ENCODE measurements around the gene PIK3C2G. TPM values are rescaled to one million over a fixed set of nuclear protein-coding genes. Genes with fewer than 3 reads are reported as not detected.

PIK3C2G gene
- total and polyA plus RNA-seq, 2 of the 13 experiments (the other 11 are each of a cell fraction or from before 2014, with no cell fraction given): not detected

DNA sequence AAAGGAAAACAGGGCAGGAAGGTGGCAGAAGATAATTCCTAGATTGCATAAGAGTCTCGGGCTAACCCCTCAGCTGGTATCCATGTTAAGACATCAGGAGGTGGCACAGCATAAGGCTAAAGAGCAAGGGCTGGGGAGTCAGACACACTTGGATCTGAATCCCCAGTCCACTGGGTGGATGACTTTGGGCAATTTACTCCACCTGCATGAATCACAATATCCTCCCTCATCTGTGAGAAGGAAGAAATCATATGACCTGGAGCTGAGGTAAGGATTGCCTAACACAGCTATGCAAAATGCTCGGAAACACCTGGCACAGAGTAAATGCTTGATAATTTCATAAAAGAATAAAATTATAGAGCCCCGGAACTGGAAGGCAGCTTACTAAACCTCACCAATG is 217.9 kb downstream of the PIK3C2G start:
- Histone ChIP-seq H3K4me3 (replicated peaks in 1 of 3; ENCODE audit: insufficient read depth in 1 of 3, low read depth in 2 of 3, low read length in 3 of 3) (no peak overlapping the region), H4K20me1 (ENCODE audit: insufficient read depth, low read length) (no peaks in the 10 kb centered on the region), H3K4me2 (ENCODE audit: low read depth, low read length) (no peak overlapping the region), H3K4me1 (ENCODE audit: insufficient read depth, low read length) (no peaks in the 10 kb centered on the region), H3K9ac (ENCODE audit: insufficient read depth, low read depth, low read length) (no peak overlapping the region), H3K9me3 (ENCODE audit: low read length) (no peaks in the 10 kb centered on the region), H2AFZ (ENCODE audit: low read length) (no peak overlapping the region), H3K79me2 (ENCODE audit: insufficient read depth, low read length) (no peaks in the 10 kb centered on the region), H3K27ac (ENCODE audit: extremely low read length, insufficient read depth, low read length) (no peak overlapping the region), H3K36me3 (replicated peaks in 1 of 2; ENCODE audit: control insufficient read depth in 1 of 2, insufficient read depth in 2 of 2, low read length in 2 of 2) (no peaks in the 10 kb centered on the region), H3K27me3 (ENCODE audit: control insufficient read depth in 1 of 2, insufficient read depth in 2 of 2, low read length in 2 of 2) (no peaks in the 10 kb centered on the region)
- no TSS peak for BruUV-seq (replicated peaks)
- ATAC-seq: no peak
- POLR2A ChIA-PET: no interaction called here
- in situ Hi-C loops (cut with HindIII; ENCODE audit: extremely low pct_ligation_motif_present, low pct_unique_long_range_greater_than_20kb): no loop called here
- intact Hi-C loops (cut with micrococcal nuclease; ENCODE audit: unreplicated experiment): no loop called here
- TF ChIP-seq, protein P1, sequence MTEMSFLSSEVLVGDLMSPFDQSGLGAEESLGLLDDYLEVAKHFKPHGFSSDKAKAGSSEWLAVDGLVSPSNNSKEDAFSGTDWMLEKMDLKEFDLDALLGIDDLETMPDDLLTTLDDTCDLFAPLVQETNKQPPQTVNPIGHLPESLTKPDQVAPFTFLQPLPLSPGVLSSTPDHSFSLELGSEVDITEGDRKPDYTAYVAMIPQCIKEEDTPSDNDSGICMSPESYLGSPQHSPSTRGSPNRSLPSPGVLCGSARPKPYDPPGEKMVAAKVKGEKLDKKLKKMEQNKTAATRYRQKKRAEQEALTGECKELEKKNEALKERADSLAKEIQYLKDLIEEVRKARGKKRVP (CRISPR knock-in tag; IDR thresholded peaks at IDR 0.05): no peak
- no peak for TF ChIP-seq ARNT2 (CRISPR knock-in tag; IDR thresholded peaks at IDR 0.05; ENCODE audit: low read depth)
- TF ChIP-seq, protein P2, sequence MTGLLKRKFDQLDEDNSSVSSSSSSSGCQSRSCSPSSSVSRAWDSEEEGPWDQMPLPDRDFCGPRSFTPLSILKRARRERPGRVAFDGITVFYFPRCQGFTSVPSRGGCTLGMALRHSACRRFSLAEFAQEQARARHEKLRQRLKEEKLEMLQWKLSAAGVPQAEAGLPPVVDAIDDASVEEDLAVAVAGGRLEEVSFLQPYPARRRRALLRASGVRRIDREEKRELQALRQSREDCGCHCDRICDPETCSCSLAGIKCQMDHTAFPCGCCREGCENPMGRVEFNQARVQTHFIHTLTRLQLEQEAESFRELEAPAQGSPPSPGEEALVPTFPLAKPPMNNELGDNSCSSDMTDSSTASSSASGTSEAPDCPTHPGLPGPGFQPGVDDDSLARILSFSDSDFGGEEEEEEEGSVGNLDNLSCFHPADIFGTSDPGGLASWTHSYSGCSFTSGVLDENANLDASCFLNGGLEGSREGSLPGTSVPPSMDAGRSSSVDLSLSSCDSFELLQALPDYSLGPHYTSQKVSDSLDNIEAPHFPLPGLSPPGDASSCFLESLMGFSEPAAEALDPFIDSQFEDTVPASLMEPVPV (CRISPR knock-in tag; IDR thresholded peaks at IDR 0.05): no peak
- no peak for DNase-seq (ENCODE audit: low spot score)
- WGBS (ENCODE audit: low lambda C conversion rate): 17% methylated on average over 3 of the region's 3 CpGs
- FAIRE-seq: no peak
- CTCF ChIA-PET (ENCODE audit: low intra/inter-chr PET ratio, low total read pairs): no interaction called here

DNA sequence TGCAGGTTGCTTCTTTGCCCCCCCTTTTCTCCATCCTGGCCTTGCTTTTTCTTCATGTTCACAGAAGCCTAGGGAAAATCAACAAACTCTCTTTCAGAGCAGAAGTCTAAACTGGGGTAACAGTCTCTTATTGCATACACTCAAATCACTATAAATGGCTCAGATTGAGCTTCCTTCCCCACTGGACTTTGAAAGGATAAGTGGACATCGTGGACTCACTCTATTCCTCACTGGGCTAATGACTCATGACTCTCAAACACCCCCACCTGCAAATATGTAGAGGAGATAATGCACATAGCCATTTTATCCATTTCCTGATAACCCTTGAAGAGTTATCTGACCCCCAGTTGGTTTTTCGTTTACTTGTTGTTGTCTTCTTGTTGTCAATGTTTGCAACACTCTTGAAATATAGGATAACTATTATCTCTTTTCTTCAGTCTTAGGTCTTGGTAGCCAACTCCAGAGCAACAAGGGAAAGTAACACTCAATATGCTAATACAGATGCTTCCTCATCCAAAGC is 221.3 kb downstream of the PIK3C2G start:
- H3K4me2 ChIP-seq (ENCODE audit: low read depth, low read length): no peak overlapping the region
- H3K36me3 ChIP-seq (replicated peaks in 1 of 2; ENCODE audit: control insufficient read depth in 1 of 2, insufficient read depth in 2 of 2, low read length in 2 of 2): no peaks in the 10 kb centered on the region
- DNase-seq (ENCODE audit: low spot score) (no peak), FAIRE-seq (no peak), ATAC-seq (no peak)
- in situ Hi-C loops (cut with HindIII; ENCODE audit: extremely low pct_ligation_motif_present, low pct_unique_long_range_greater_than_20kb) (no loop called here), intact Hi-C loops (cut with micrococcal nuclease; ENCODE audit: unreplicated experiment) (no loop called here)
- H4K20me1 ChIP-seq (ENCODE audit: insufficient read depth, low read length): no peaks in the 10 kb centered on the region
- H3K4me1 ChIP-seq (ENCODE audit: insufficient read depth, low read length): no peaks in the 10 kb centered on the region
- ChIA-PET CTCF (ENCODE audit: low intra/inter-chr PET ratio, low total read pairs) (no interaction called here), POLR2A (no interaction called here)
- H3K9me3 ChIP-seq (ENCODE audit: low read length): no peaks in the 10 kb centered on the region
- H3K27ac ChIP-seq (ENCODE audit: extremely low read length, insufficient read depth, low read length): no peak overlapping the region
- H3K79me2 ChIP-seq (ENCODE audit: insufficient read depth, low read length): no peaks in the 10 kb centered on the region
- no peaks in the 10 kb centered on the region for H3K27me3 ChIP-seq (ENCODE audit: control insufficient read depth in 1 of 2, insufficient read depth in 2 of 2, low read length in 2 of 2)
- no peak overlapping the region for H3K4me3 ChIP-seq (replicated peaks in 1 of 3; ENCODE audit: insufficient read depth in 1 of 3, low read depth in 2 of 3, low read length in 3 of 3)
- H3K9ac ChIP-seq (ENCODE audit: insufficient read depth, low read depth, low read length): no peak overlapping the region
- no peak overlapping the region for H2AFZ ChIP-seq (ENCODE audit: low read length)
- WGBS (ENCODE audit: low lambda C conversion rate): 0% methylated on average over 2 of the region's 2 CpGs
- BruUV-seq (replicated peaks): no TSS peak
- TF ChIP-seq ZNF879 (CRISPR knock-in tag; IDR thresholded peaks at IDR 0.05): no peak
- no peak for TF ChIP-seq MED13 (CRISPR knock-in tag; IDR thresholded peaks at IDR 0.05)
- TF ChIP-seq SIX1 (CRISPR knock-in tag; IDR thresholded peaks at IDR 0.05; ENCODE audit: borderline replicate concordance): no peak
- no peak for TF ChIP-seq NFRKB (IDR thresholded peaks at IDR 0.05)
- TF ChIP-seq ZNF282 (IDR thresholded peaks at IDR 0.05; ENCODE audit: partially characterized antibody): no peak
- no peak for TF ChIP-seq NR3C1 (CRISPR knock-in tag; IDR thresholded peaks at IDR 0.05)
- TF ChIP-seq, protein P3, sequence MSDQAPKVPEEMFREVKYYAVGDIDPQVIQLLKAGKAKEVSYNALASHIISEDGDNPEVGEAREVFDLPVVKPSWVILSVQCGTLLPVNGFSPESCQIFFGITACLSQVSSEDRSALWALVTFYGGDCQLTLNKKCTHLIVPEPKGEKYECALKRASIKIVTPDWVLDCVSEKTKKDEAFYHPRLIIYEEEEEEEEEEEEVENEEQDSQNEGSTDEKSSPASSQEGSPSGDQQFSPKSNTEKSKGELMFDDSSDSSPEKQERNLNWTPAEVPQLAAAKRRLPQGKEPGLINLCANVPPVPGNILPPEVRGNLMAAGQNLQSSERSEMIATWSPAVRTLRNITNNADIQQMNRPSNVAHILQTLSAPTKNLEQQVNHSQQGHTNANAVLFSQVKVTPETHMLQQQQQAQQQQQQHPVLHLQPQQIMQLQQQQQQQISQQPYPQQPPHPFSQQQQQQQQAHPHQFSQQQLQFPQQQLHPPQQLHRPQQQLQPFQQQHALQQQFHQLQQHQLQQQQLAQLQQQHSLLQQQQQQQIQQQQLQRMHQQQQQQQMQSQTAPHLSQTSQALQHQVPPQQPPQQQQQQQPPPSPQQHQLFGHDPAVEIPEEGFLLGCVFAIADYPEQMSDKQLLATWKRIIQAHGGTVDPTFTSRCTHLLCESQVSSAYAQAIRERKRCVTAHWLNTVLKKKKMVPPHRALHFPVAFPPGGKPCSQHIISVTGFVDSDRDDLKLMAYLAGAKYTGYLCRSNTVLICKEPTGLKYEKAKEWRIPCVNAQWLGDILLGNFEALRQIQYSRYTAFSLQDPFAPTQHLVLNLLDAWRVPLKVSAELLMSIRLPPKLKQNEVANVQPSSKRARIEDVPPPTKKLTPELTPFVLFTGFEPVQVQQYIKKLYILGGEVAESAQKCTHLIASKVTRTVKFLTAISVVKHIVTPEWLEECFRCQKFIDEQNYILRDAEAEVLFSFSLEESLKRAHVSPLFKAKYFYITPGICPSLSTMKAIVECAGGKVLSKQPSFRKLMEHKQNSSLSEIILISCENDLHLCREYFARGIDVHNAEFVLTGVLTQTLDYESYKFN (CRISPR knock-in tag; conservative IDR thresholded peaks at IDR 0.05): no peak
- TF ChIP-seq BCL6 (CRISPR knock-in tag; IDR thresholded peaks at IDR 0.05): no peak
- TF ChIP-seq, protein P4, sequence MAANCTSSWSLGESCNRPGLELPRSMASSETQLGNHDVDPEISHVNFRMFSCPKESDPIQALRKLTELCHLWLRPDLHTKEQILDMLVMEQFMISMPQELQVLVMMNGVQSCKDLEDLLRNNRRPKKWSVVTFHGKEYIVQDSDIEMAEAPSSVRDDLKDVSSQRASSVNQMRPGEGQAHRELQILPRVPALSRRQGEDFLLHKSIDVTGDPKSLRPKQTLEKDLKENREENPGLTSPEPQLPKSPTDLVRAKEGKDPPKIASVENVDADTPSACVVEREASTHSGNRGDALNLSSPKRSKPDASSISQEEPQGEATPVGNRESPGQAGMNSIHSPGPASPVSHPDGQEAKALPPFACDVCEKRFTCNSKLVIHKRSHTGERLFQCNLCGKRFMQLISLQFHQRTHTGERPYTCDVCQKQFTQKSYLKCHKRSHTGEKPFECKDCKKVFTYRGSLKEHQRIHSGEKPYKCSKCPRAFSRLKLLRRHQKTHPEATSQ (CRISPR knock-in tag; IDR thresholded peaks at IDR 0.05; ENCODE audit: borderline replicate concordance): no peak
